HG02885 (cell line): ENCODE results near the gene AGBL1.

Experiments used
- ATAC-seq: cut with Tn5 transposase; IDR thresholded peaks from one replicate; pipeline ENCODE4 v1.9.1; 2021; ENCODE audit warnings: mild to moderate bottlenecking; ENCODE audit not compliant: unreplicated experiment, poor library complexity

The AGBL1 gene

DNA sequence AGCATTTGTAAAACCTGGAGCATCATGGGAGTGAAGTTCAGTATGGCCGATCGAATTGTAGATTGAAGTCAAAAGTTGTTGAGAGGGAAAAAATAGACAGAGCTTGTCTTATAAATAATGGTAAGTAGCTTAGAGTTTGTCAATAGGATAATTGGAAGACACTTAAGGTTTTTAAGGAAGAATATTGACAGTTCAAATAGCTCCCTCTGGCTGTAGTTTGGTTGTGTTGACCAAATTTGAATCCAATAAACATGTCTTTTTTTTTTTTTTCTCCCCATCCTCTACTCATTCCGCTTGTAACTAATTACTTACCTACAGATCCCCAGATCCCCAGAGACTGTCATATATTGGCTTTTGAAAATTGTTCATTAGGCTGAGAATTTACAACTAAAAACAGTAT is 677.0 kb downstream of the AGBL1 start:
- no peak for ATAC-seq

- no peak for ATAC-seq
Observed at GRCh38 chr15:86759800-86760523, 680.3 kb downstream of the AGBL1 start.

GRCh38 chr15:86762874-86763273 is 683.2 kb downstream of the AGBL1 start:
- no peak for ATAC-seq

DNA sequence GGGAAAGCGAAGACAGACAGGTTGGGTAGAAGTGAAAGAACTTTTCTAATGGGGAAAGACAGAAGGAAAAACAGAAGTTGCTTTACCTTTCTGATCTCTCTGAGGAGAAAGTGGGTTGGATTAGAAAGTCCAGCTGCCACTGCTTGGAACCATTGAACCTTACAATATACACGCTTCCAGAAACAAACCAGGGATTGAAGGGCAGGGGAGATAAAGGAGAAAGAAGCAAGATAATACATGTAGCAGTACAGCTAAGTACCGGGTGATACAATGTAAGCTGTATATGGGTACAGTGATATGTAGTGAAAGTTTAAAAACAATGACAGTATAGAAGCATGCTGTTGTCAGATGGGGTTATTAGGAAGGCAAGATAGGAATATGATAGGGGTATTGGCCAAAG is 684.4 kb downstream of the AGBL1 start:
- ATAC-seq = no peak

GRCh38 chr15:86765281-86765680 is 685.6 kb downstream of the AGBL1 start:
- no peak for ATAC-seq

GRCh38 chr15:86772369-86773059 is 692.8 kb downstream of the AGBL1 start:
- no peak for ATAC-seq

GRCh38 chr15:86773736-86774135 is 694.1 kb downstream of the AGBL1 start:
- no peak for ATAC-seq

- no peak for ATAC-seq
Observed at GRCh38 chr15:86776145-86776544, 696.5 kb downstream of the AGBL1 start.

DNA sequence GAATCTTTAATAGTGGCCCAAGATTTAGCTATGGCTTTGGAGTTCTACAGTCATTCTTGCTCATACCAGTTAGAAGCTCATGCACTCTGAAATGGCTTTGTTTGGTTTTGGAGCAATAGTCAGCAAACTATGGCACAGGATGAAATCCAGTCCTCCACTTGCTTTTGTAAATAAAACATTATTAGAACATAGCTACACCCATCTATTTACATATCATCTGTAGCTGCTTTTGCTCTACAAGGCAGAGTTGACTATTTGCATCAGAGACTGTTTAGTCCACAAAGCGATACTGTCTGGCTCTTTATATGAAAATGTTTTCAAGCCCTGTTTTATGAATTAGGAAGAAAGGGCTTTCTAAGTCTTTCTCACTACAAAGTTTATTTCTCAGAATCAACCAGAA is 716.9 kb downstream of the AGBL1 start:
- no peak for ATAC-seq

DNA sequence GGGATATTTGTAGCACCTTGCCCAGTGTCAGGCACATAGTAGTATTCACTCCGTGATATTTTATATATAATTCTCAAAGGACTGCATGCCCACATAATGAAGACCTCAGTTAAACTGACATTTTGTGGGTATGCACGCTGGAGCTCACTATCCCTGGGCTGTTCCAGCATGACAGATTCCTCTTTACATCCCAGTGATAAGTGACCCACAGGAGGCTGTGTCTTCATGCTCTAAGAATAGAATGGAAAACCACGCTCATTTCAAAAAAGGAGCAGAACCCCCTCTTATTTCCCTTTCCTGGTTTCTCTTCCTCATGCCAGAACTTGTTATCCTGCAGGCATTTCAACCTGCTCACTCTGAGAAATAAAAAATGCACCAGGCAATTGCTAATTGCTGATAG is 717.5 kb downstream of the AGBL1 start:
- no peak for ATAC-seq

- no peak for ATAC-seq
Observed at GRCh38 chr15:86799226-86799625, 719.6 kb downstream of the AGBL1 start.

GRCh38 chr15:86802244-86802643 is 722.6 kb downstream of the AGBL1 start:
- no peak for ATAC-seq

DNA sequence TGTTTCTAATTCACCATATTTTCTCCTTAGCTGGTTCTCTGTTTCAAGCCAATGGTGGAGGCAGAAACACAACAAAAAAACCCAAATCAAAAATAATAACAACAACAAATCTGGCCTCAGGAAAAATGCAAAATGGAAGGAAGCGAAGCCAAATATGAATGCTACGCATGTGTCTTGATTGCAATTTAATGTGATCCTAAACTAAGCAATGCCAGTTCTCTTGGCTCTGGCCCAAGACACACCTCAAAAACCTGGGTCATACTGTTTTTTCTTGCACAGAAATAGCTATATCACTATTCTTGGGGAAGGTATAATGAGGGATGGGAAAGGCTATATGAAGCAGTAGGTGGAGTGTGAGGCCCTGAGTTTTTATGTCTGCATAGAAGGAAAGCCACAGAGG is 724.7 kb downstream of the AGBL1 start:
- no peak for ATAC-seq

- no peak for ATAC-seq
Observed at GRCh38 chr15:86810329-86810728, 730.7 kb downstream of the AGBL1 start.

GRCh38 chr15:86813892-86814291 is 734.2 kb downstream of the AGBL1 start:
- ATAC-seq = no peak

DNA sequence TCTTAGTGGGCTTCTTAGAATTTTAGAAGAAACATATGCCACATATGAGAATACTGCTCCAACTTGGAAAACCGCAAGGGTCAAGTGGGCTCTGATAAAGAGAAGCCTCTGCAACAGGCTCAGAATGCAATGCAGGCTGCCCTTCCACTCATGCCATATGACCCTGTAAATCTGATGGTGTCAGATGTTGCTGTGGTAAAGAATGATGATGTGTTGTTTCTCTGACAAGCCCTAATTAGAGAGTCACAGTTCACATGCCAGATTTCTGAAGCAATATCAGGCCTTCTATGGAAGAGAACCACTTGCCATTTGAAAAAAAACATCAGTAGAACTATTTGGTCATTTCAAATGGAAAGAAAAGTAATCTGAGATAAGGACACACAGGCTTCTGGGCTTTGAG is 749.6 kb downstream of the AGBL1 start:
- no peak for ATAC-seq

DNA sequence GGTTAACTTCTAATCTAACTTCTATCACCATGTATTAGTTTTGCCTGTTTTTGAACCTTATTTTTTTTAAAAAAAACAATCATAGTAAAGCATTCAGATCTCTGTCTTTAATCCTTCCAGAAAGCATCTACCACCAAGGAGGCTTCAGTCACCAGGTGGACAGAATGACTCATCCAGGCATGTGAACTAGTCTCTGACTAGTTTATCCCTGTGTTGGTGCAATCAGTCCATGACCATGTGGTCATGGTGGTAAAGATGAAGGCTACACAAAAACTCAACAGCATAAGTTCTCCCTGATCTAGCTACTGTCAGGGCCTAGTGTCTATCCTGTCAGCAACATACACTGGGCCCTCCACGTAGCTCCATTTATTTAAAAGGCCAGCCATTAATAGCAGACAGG is 750.6 kb downstream of the AGBL1 start:
- no peak for ATAC-seq

- ATAC-seq = no peak
Observed at GRCh38 chr15:86833595-86833994, 753.9 kb downstream of the AGBL1 start.

- ATAC-seq = no peak
Observed at GRCh38 chr15:86834115-86834863, 754.6 kb downstream of the AGBL1 start.

DNA sequence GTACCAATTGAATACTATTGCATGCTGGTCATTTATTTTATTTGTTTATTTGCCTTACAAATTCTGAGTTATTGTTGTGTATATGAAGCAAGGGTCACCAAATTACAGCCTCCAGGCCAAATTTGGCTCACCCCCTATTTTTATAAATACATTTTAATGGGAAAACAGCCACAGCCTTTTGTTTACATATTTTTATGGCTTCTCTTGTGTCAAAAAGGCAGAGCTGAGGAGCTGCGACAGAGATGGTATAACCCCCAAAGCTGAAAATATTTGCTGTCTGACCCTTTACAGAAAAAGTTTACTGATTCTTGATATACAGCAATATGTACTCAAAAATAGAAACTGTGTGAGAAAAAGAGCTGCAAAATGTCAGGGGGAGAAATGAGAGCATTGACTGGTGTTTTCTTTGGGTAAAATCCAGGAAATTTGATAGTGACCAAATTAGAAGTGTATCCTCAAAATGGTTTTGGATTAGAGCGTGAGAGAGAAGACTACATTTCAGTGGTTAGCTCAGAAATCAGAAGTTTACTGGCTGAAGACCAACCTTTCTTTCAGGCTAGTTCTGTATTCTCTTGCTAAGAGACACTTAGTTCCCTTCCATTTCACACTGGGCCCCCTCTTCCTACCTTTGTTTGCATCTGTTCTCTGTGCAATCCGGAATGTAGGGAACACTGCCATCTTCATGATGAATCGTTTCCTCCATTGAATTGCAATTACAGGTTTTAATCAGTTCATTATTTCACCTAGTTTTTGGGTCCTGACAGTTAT is 757.8 kb downstream of the AGBL1 start:
- ATAC-seq = no peak

GRCh38 chr15:86839502-86839901 is 759.8 kb downstream of the AGBL1 start:
- no peak for ATAC-seq
